SK-N-SH treated with all-trans-retinoic acid at 6 μM for 48 hours (cell line): ENCODE measurements around the gene ZNF511.

Experiments used
- CSDC2 ChIP-seq: fragments of 250-450 bp; sonication (Bioruptor Pico); IDR thresholded peaks from 2 replicates; pipeline ENCODE4 v1.5.0; 2020; ENCODE audit warnings: mild to moderate bottlenecking, moderate library complexity
- ZFP3 ChIP-seq: fragments of 250-450 bp; sonication (Bioruptor Pico); IDR thresholded peaks from 2 replicates; pipeline ENCODE4 v1.5.0; 2020; ENCODE audit warnings: mild to moderate bottlenecking, moderate library complexity
- ZNF70 ChIP-seq: fragments of 450-650 bp; formaldehyde crosslinking; IDR thresholded peaks from 2 replicates; pipeline ENCODE4 v1.5.0; 2020; ENCODE audit warnings: mild to moderate bottlenecking, moderate library complexity

GRCh38 chr10:133334503-133335245, 26.0 kb downstream of the ZNF511 start:
- no peak for TF ChIP-seq CSDC2 (CRISPR knock-in tag)
- TF ChIP-seq ZFP3 (CRISPR knock-in tag) = no peak
- TF ChIP-seq ZNF70 (CRISPR knock-in tag) = no peak
